Measurements from ENCODE around the gene TNIK. TPM values are rescaled to one million over a fixed set of nuclear protein-coding genes. Genes with fewer than 3 reads are reported as not detected.

TNIK gene
- total and polyA plus RNA-seq, 2 of the 4 experiments (the other 2 are of a cell fraction) = 3.4 to 6.3 TPM

GRCh38 chr3:171245796-171246765 is 214.1 kb downstream of the TNIK start:
- no peaks in the 10 kb centered on the region for H3K9me3 ChIP-seq (ENCODE audit: control insufficient read depth, insufficient read depth, low read length)
- no peak overlapping the region for H2AK9ac ChIP-seq (replicated peaks; ENCODE audit: low read depth, low read length, poor library complexity)
- CTCF ChIA-PET = interaction anchor here (0.6 to 0.7 kb wide), 3 partner anchors 9 to 109 kb away, joined by 4 to 7 read pairs (median 5); no protein-coding TSS in a partner anchor
- H3K4me1 ChIP-seq (ENCODE audit: control insufficient read depth, insufficient read depth, low read length) = no peaks in the 10 kb centered on the region
- no peak overlapping the region for H3K23ac ChIP-seq (ENCODE audit: low read depth, low read length)
- no peak overlapping the region for H4K91ac ChIP-seq (ENCODE audit: insufficient read depth, low read depth, low read length)
- H3K9ac ChIP-seq (ENCODE audit: low read depth, low read length) = no peak overlapping the region
- H2AK5ac ChIP-seq (ENCODE audit: low read depth, low read length) = no peak overlapping the region
- no peak overlapping the region for H3K18ac ChIP-seq (ENCODE audit: low read depth, low read length)
- dilution Hi-C loops (cut with HindIII; ENCODE audit: low sequenced_read_pairs, unreplicated experiment) (no loop called here), in situ Hi-C loops (cut with MboI; ENCODE audit: low sequenced_read_pairs) (no loop called here), intact Hi-C loops (cut with micrococcal nuclease) (no loop called here)
- H2AFZ ChIP-seq (replicated peaks; ENCODE audit: low read length, poor library complexity) = no peak overlapping the region
- H2BK15ac ChIP-seq (ENCODE audit: low read depth, low read length) = no peak overlapping the region
- no peak overlapping the region for H3K4me3 ChIP-seq (ENCODE audit: insufficient read depth, low read depth, low read length)
- H2BK120ac ChIP-seq (ENCODE audit: low read depth, low read length) = no peak overlapping the region
- no peak overlapping the region for H4K8ac ChIP-seq (ENCODE audit: low read depth in 2 of 2, low read length in 2 of 2)
- H3K27ac ChIP-seq (ENCODE audit: insufficient read depth, low read length) = no peak overlapping the region
- ATAC-seq (ENCODE audit: low read depth) (no peak), DNase-seq (no peak)
- no peaks in the 10 kb centered on the region for H4K20me1 ChIP-seq (ENCODE audit: insufficient read depth, low read length)
- H3K4ac ChIP-seq (ENCODE audit: low read depth, low read length) = no peak overlapping the region
- H3K14ac ChIP-seq (replicated peaks; ENCODE audit: low read depth, low read length) = no peak overlapping the region
- POLR2A ChIA-PET (ENCODE audit: unreplicated experiment) = no interaction called here
- no peaks in the 10 kb centered on the region for H3K27me3 ChIP-seq (ENCODE audit: control insufficient read depth, insufficient read depth, low read length)
- H3K36me3 ChIP-seq (ENCODE audit: control insufficient read depth, insufficient read depth, low read length) = no peaks in the 10 kb centered on the region
- no peak overlapping the region for H2BK5ac ChIP-seq (ENCODE audit: low read depth, low read length, poor library complexity, severe bottlenecking)
- no peak overlapping the region for H3K56ac ChIP-seq (ENCODE audit: extremely low read depth, insufficient read depth, low read length)
- no peak overlapping the region for H4K5ac ChIP-seq (ENCODE audit: low read depth, low read length)
- no peak overlapping the region for H3K4me2 ChIP-seq (ENCODE audit: low read depth, low read length)
- no peak for TF ChIP-seq RCOR1 (IDR thresholded peaks at IDR 0.05; ENCODE audit: insufficient replicate concordance, low read length)
- TF ChIP-seq FOS (IDR thresholded peaks at IDR 0.05; ENCODE audit: low read depth, low read length) = no peak
- TF ChIP-seq CTCF (conservative IDR thresholded peaks at IDR 0.05; ENCODE audit: low read depth, low read length) = no peak
- no TSS peak for BruUV-seq (replicated peaks)
- H3K79me1 ChIP-seq (ENCODE audit: low read depth in 1 of 2, low read length in 2 of 2) = no peaks in the 10 kb centered on the region
- no peaks in the 10 kb centered on the region for H3K9me1 ChIP-seq (ENCODE audit: insufficient read depth, low read length)
- no CpG with 5 or more reads among the region's 4 CpGs for WGBS, 2 experiments (ENCODE audit: extremely low coverage in 2 of 2, insufficient read length in 1 of 2)
- H2BK20ac ChIP-seq (ENCODE audit: low read depth, low read length) = no peak overlapping the region

All from IMR-90 (cell line).